K562 (cell line): ENCODE measurements around the gene BCL2A1. TPM values are rescaled to one million over a fixed set of nuclear protein-coding genes. Genes with fewer than 3 reads are reported as not detected.

Experiments used
- BHLHE40 ChIP-seq: IDR thresholded peaks from 2 replicates; pipeline ENCODE4 v1.6.1; 2011; ENCODE audit warnings: low read length, improper control_type of control experiment
- CBX1 ChIP-seq: sonication (generic); IDR thresholded peaks from 2 replicates; pipeline ENCODE4 v1.6.1; 2016; ENCODE audit warnings: antibody characterized with exemption, low read depth, mild to moderate bottlenecking
- DLX4 ChIP-seq: fragments of 250-450 bp; sonication (Bioruptor Pico); IDR thresholded peaks from 2 replicates; pipeline ENCODE4 v1.6.1; 2021; ENCODE audit warnings: mild to moderate bottlenecking
- DNMT1 ChIP-seq: fragments of 450-650 bp; IDR thresholded peaks from 2 replicates; pipeline ENCODE4 v1.6.1; 2016; ENCODE audit warnings: antibody characterized with exemption, mild to moderate bottlenecking
- EZH2 ChIP-seq: IDR thresholded peaks from 2 replicates; pipeline ENCODE4 v1.6.1; 2012; ENCODE audit warnings: low read depth, mild to moderate bottlenecking, inconsistent platforms, low read length, borderline replicate concordance
- FOSL1 ChIP-seq: fragments of 200-800 bp; sonication (Bioruptor generic); conservative IDR thresholded peaks from 2 replicates; pipeline ENCODE4 v1.6.1; 2016; ENCODE audit warnings: missing genetic modification characterization, missing compliant biosample characterization
- HDAC1 ChIP-seq, 2 experiments: fragments of 450-650 bp; IDR thresholded peaks; 2 replicates each; pipeline ENCODE4 v1.6.1; 2016 to 2017; ENCODE audit warnings: inconsistent platforms in 1 of 2, mild to moderate bottlenecking in 1 of 2, moderate library complexity in 1 of 2
- MAFK ChIP-seq: IDR thresholded peaks from 2 replicates; pipeline ENCODE4 v1.6.1; 2011; ENCODE audit warnings: low read length, improper control_type of control experiment
- NONO ChIP-seq, 2 experiments: fragments of 200-400 bp in 1 of 2; fragments of 450-650 bp in 1 of 2; formaldehyde crosslinking in 1 of 2; IDR thresholded peaks; 2 replicates each; pipeline ENCODE4 v1.6.1; 2017; ENCODE audit warnings: low read depth in 2 of 2, mild to moderate bottlenecking in 2 of 2, moderate library complexity in 2 of 2, low read length in 1 of 2
- POLR2A ChIP-seq: fragments of 450-650 bp; conservative IDR thresholded peaks from 2 replicates; pipeline ENCODE4 v1.6.1; 2016
- RNF2 ChIP-seq: sonication (generic); IDR thresholded peaks from 2 replicates; pipeline ENCODE4 v1.6.1; 2016
- SMAD4 ChIP-seq: fragments of 250-450 bp; sonication (Bioruptor Pico); conservative IDR thresholded peaks from 2 replicates; pipeline ENCODE4 v1.8.0; 2021; ENCODE audit warnings: inconsistent platforms, mild to moderate bottlenecking, moderate library complexity
- TAF1 ChIP-seq: IDR thresholded peaks from 2 replicates; pipeline ENCODE4 v1.6.1; 2011; ENCODE audit warnings: mild to moderate bottlenecking, low read length, moderate library complexity; ENCODE audit not compliant: insufficient read depth, control insufficient read depth, severe bottlenecking; ENCODE audit errors: extremely low read depth
- TRIM25 ChIP-seq: fragments of 450-650 bp; IDR thresholded peaks from 2 replicates; pipeline ENCODE4 v1.7.0; 2016; ENCODE audit warnings: borderline replicate concordance
- ZNF121 ChIP-seq: sonication (generic); formaldehyde crosslinking; conservative IDR thresholded peaks from 2 replicates; pipeline ENCODE4 v1.8.0; 2022; ENCODE audit warnings: missing genetic modification reagents
- ZNF77 ChIP-seq: fragments of 250-450 bp; sonication (Bioruptor Pico); IDR thresholded peaks from 2 replicates; pipeline ENCODE4 v1.5.0; 2020
- polyA plus RNA-seq, 8 experiments: library from polyadenylated mRNA; depleted of rRNA in 4 of 8; stranded (reverse) in 5 of 8; unstranded in 3 of 8; fragments of >200 nt; fragmentation: Nextera tagmentation in 2 of 8; fragmentation: Illumina TruSeq in 1 of 8; extraction: Ambion mirVana in 2 of 8; extraction: Trizol in 1 of 8; gene quantifications; 2 replicates each; pipeline versions ENCODE4 v1.2.1 to v1.2.3, GENCODE V29; 2011 to 2014; ENCODE audit warnings: inconsistent platforms in 1 of 8, missing spikeins in 1 of 8
- total RNA-seq, 7 experiments: library from RNA; depleted of rRNA in 6 of 7; stranded (reverse); fragments of >200 nt in 6 of 7; fragmentation: Illumina TruSeq in 2 of 7; extraction: Trizol in 2 of 7; gene quantifications; 2 replicates each; pipeline versions ENCODE4 v1.2.1 to v1.2.3, GENCODE V29; 2011 to 2021; ENCODE audit warnings: low replicate concordance in 1 of 7
- TF ChIP-seq, protein P1 (sequence below): sonication (generic); formaldehyde crosslinking; IDR thresholded peaks from 2 replicates; pipeline ENCODE4 v1.8.1; 2023; ENCODE audit warnings: missing genetic modification reagents, mild to moderate bottlenecking, borderline replicate concordance
- TF ChIP-seq, protein P2 (sequence below): fragments of 450-650 bp; formaldehyde crosslinking; IDR thresholded peaks from 2 replicates; pipeline ENCODE4 v1.4.0; 2020; ENCODE audit warnings: mild to moderate bottlenecking, moderate library complexity
- TF ChIP-seq, protein P3 (sequence below): fragments of 450-650 bp; IDR thresholded peaks from 2 replicates; pipeline ENCODE4 v1.6.1; 2016; ENCODE audit warnings: borderline replicate concordance

The BCL2A1 gene
- total and polyA plus RNA-seq, 9 of the 15 experiments (the other 6 are each of a cell fraction or from before 2014, with no cell fraction given), result 0.11 to 1.2 (median 0.25) TPM; not detected in 4

GRCh38 chr15:79923079-79923514 is 47.9 kb downstream of the BCL2A1 start (continued):
- TF ChIP-seq, protein P1, sequence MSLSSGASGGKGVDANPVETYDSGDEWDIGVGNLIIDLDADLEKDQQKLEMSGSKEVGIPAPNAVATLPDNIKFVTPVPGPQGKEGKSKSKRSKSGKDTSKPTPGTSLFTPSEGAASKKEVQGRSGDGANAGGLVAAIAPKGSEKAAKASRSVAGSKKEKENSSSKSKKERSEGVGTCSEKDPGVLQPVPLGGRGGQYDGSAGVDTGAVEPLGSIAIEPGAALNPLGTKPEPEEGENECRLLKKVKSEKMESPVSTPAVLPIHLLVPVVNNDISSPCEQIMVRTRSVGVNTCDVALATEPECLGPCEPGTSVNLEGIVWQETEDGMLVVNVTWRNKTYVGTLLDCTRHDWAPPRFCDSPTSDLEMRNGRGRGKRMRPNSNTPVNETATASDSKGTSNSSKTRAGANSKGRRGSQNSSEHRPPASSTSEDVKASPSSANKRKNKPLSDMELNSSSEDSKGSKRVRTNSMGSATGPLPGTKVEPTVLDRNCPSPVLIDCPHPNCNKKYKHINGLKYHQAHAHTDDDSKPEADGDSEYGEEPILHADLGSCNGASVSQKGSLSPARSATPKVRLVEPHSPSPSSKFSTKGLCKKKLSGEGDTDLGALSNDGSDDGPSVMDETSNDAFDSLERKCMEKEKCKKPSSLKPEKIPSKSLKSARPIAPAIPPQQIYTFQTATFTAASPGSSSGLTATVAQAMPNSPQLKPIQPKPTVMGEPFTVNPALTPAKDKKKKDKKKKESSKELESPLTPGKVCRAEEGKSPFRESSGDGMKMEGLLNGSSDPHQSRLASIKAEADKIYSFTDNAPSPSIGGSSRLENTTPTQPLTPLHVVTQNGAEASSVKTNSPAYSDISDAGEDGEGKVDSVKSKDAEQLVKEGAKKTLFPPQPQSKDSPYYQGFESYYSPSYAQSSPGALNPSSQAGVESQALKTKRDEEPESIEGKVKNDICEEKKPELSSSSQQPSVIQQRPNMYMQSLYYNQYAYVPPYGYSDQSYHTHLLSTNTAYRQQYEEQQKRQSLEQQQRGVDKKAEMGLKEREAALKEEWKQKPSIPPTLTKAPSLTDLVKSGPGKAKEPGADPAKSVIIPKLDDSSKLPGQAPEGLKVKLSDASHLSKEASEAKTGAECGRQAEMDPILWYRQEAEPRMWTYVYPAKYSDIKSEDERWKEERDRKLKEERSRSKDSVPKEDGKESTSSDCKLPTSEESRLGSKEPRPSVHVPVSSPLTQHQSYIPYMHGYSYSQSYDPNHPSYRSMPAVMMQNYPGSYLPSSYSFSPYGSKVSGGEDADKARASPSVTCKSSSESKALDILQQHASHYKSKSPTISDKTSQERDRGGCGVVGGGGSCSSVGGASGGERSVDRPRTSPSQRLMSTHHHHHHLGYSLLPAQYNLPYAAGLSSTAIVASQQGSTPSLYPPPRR (CRISPR knock-in tag), result 0 out of 2 replicates have a peak, but pooled peaks have one; percentile 52
- TF ChIP-seq RNF2, result 0 out of 2 replicates have a peak, but pooled peaks have one; percentile 14
- TF ChIP-seq ZNF121 (CRISPR knock-in tag), result 0 out of 2 replicates have a peak, but pooled peaks have one; percentile 10
- TF ChIP-seq POLR2A, result peak; percentile 7
- no peak for TF ChIP-seq MAFK
- no peak for TF ChIP-seq TRIM25
- TF ChIP-seq, protein P2, sequence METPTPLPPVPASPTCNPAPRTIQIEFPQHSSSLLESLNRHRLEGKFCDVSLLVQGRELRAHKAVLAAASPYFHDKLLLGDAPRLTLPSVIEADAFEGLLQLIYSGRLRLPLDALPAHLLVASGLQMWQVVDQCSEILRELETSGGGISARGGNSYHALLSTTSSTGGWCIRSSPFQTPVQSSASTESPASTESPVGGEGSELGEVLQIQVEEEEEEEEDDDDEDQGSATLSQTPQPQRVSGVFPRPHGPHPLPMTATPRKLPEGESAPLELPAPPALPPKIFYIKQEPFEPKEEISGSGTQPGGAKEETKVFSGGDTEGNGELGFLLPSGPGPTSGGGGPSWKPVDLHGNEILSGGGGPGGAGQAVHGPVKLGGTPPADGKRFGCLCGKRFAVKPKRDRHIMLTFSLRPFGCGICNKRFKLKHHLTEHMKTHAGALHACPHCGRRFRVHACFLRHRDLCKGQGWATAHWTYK (CRISPR knock-in tag), result 0 out of 2 replicates have a peak, but pooled peaks have one; percentile 32
- TF ChIP-seq TAF1, result peak; percentile 62
- no peak for TF ChIP-seq EZH2
- TF ChIP-seq SMAD4 (CRISPR knock-in tag), result peak; percentile 64
- peak; percentile 21; the same call in 1 of the 2 replicates for TF ChIP-seq CBX1
- TF ChIP-seq ZNF77 (CRISPR knock-in tag), result no peak
- TF ChIP-seq FOSL1 (tag), result no peak
- TF ChIP-seq, protein P3, sequence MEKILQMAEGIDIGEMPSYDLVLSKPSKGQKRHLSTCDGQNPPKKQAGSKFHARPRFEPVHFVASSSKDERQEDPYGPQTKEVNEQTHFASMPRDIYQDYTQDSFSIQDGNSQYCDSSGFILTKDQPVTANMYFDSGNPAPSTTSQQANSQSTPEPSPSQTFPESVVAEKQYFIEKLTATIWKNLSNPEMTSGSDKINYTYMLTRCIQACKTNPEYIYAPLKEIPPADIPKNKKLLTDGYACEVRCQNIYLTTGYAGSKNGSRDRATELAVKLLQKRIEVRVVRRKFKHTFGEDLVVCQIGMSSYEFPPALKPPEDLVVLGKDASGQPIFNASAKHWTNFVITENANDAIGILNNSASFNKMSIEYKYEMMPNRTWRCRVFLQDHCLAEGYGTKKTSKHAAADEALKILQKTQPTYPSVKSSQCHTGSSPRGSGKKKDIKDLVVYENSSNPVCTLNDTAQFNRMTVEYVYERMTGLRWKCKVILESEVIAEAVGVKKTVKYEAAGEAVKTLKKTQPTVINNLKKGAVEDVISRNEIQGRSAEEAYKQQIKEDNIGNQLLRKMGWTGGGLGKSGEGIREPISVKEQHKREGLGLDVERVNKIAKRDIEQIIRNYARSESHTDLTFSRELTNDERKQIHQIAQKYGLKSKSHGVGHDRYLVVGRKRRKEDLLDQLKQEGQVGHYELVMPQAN, result peak; percentile 14; the same call in 1 of the 2 replicates
- 0 out of 4 replicates have a peak, but pooled peaks of 1 of the 2 experiments have one; percentile 10 for TF ChIP-seq NONO (IDR thresholded peaks at IDR 0.05; ENCODE audit: low read depth in 2 of 2, low read length in 1 of 2)
- TF ChIP-seq DLX4 (CRISPR knock-in tag), result no peak
- TF ChIP-seq DNMT1, result no peak
- TF ChIP-seq BHLHE40, result no peak
- TF ChIP-seq HDAC1 (IDR thresholded peaks at IDR 0.05), result peak in 1 of 2 experiments; percentile 22; a peak in 1 of 4 replicates
